ENCODE data around the gene PPIP5K2.
A peak's percentile ranks its signal among the peaks of the same experiment; 100 is the strongest.
"Not testable (repeated sequence)": the region's sequence is repeated elsewhere in the genome, so short reads cannot be mapped to it uniquely, and the experiment has no call there.

PPIP5K2 gene

GRCh38 chr5:103208460-103208859, 88.4 kb downstream of the PPIP5K2 start:
- no peak for DNase-seq (ENCODE audit: low spot score)

GRCh38 chr5:103209065-103209464, 89.0 kb downstream of the PPIP5K2 start:
- DNase-seq (ENCODE audit: low spot score), result no peak

- DNase-seq (ENCODE audit: low spot score), result no peak
These were observed 90.9 kb downstream of the PPIP5K2 start for GRCh38 chr5:103210952-103211351.

GRCh38 chr5:103211576-103212561, 91.8 kb downstream of the PPIP5K2 start:
- DNase-seq (ENCODE audit: low spot score), result no peak

GRCh38 chr5:103216137-103216536, 96.0 kb downstream of the PPIP5K2 start:
- no peak for DNase-seq (ENCODE audit: low spot score)

GRCh38 chr5:103216697-103217096, 96.6 kb downstream of the PPIP5K2 start:
- DNase-seq (ENCODE audit: low spot score), result no peak

- no peak for DNase-seq (ENCODE audit: low spot score)
These were observed 97.0 kb downstream of the PPIP5K2 start for GRCh38 chr5:103217101-103217500.

- no peak for DNase-seq (ENCODE audit: low spot score)
These were observed 98.1 kb downstream of the PPIP5K2 start for GRCh38 chr5:103218164-103218563.

GRCh38 chr5:103219074-103219473, 99.0 kb downstream of the PPIP5K2 start:
- DNase-seq (ENCODE audit: low spot score), result not testable (repeated sequence)

- DNase-seq (ENCODE audit: low spot score), result no peak
These were observed 103.2 kb downstream of the PPIP5K2 start for GRCh38 chr5:103223031-103223955.

- peak; percentile 71 for DNase-seq (ENCODE audit: low spot score)
These were observed 104.2 kb downstream of the PPIP5K2 start for GRCh38 chr5:103224118-103224893.

GRCh38 chr5:103224894-103225246, 104.8 kb downstream of the PPIP5K2 start:
- no peak for DNase-seq (ENCODE audit: low spot score)

GRCh38 chr5:103228061-103228460, 108.0 kb downstream of the PPIP5K2 start:
- DNase-seq (ENCODE audit: low spot score), result peak; percentile 46

GRCh38 chr5:103228588-103228987, 108.5 kb downstream of the PPIP5K2 start:
- DNase-seq (ENCODE audit: low spot score), result no peak

GRCh38 chr5:103232393-103232999, 112.4 kb downstream of the PPIP5K2 start:
- peak; percentile 28 for DNase-seq (ENCODE audit: low spot score)

- DNase-seq (ENCODE audit: low spot score), result no peak
These were observed 114.3 kb downstream of the PPIP5K2 start for GRCh38 chr5:103234239-103234975.

- no peak for DNase-seq (ENCODE audit: low spot score)
These were observed 115.8 kb downstream of the PPIP5K2 start for GRCh38 chr5:103235891-103236290.

GRCh38 chr5:103237778-103238177, 117.7 kb downstream of the PPIP5K2 start:
- DNase-seq (ENCODE audit: low spot score), result no peak

GRCh38 chr5:103243665-103244064, 123.6 kb downstream of the PPIP5K2 start:
- DNase-seq (ENCODE audit: low spot score), result no peak

- DNase-seq (ENCODE audit: low spot score), result no peak
These were observed 124.3 kb downstream of the PPIP5K2 start for GRCh38 chr5:103244398-103244797.

- DNase-seq (ENCODE audit: low spot score), result no peak
These were observed 125.7 kb downstream of the PPIP5K2 start for GRCh38 chr5:103245761-103246160.
